Sigmoid colon (tissue), 3 donors: ENCODE measurements around the gene NID1.

ENCODE experiments used
- POLR2A ChIP-seq, 2 donors: fragments of 450-650 bp; IDR thresholded peaks; one replicate each; pipeline ENCODE4 v1.6.1; 2016; ENCODE audit warnings: antibody characterized with exemption in 2 of 2, mild to moderate bottlenecking in 2 of 2, moderate library complexity in 2 of 2
- TF ChIP-seq, protein P1 (sequence below), 4 experiments: fragments of 450-650 bp in 3 of 4; fragments of 200-600 bp in 1 of 4; IDR thresholded peaks; one replicate each; pipeline ENCODE4 v1.5.1; 2016 to 2019; ENCODE audit warnings: antibody characterized with exemption in 4 of 4, mild to moderate bottlenecking in 3 of 4, moderate library complexity in 2 of 4

DNA sequence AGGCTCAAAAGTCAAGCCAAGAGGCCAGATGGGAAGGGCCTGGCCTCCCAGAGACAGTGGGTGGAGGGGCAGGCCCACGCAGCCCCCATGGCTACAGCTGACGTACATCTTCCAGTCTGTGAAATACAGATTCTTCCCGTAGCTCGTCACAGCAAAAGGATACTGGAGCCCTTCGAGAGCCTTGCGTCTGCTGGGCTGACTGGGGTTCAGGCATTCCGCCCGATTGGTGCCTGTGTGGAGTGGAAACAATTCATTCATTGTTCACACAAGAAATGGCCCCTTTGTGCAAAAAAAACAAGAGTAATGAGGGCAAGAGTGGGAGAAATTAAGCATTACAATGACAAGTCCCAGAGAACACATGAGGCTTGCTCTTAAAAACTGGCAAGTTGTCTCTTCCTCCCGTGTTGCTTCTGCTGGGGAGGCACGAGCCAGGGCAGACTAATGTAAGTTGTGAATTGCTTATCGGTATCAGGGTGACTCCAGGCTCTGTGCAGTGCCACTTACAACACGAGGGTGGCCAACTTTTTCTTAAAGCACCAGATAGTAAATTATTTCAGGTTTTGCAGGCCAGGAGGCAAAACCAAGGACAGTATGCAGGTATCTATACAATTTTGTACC, 85.1 kb downstream of the NID1 start:
- TF ChIP-seq POLR2A (IDR thresholded peaks at IDR 0.05) = no peak
- TF ChIP-seq, protein P1, sequence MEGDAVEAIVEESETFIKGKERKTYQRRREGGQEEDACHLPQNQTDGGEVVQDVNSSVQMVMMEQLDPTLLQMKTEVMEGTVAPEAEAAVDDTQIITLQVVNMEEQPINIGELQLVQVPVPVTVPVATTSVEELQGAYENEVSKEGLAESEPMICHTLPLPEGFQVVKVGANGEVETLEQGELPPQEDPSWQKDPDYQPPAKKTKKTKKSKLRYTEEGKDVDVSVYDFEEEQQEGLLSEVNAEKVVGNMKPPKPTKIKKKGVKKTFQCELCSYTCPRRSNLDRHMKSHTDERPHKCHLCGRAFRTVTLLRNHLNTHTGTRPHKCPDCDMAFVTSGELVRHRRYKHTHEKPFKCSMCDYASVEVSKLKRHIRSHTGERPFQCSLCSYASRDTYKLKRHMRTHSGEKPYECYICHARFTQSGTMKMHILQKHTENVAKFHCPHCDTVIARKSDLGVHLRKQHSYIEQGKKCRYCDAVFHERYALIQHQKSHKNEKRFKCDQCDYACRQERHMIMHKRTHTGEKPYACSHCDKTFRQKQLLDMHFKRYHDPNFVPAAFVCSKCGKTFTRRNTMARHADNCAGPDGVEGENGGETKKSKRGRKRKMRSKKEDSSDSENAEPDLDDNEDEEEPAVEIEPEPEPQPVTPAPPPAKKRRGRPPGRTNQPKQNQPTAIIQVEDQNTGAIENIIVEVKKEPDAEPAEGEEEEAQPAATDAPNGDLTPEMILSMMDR (IDR thresholded peaks at IDR 0.05) = no peak
